NCI-H1436 (cell line): ENCODE data around the gene SOX9.
"Not testable (repeated sequence)": the region's sequence is repeated elsewhere in the genome, so short reads cannot be mapped to it uniquely, and the experiment has no call there.

Source experiments
- DNase-seq: peaks from one replicate; lab custom pipeline; 2025; lab: John Stamatoyannopoulos, UW

SOX9 gene

GRCh38 chr17:72126575-72127486 lies 6.0 kb downstream of the SOX9 start:
- DNase-seq: no peak

GRCh38 chr17:72128039-72128438 lies 7.2 kb downstream of the SOX9 start:
- no peak for DNase-seq

GRCh38 chr17:72134608-72135394 lies 14.0 kb downstream of the SOX9 start:
- DNase-seq: no peak

- no peak for DNase-seq
These were observed 14.9 kb downstream of the SOX9 start for GRCh38 chr17:72135546-72136325.

DNA sequence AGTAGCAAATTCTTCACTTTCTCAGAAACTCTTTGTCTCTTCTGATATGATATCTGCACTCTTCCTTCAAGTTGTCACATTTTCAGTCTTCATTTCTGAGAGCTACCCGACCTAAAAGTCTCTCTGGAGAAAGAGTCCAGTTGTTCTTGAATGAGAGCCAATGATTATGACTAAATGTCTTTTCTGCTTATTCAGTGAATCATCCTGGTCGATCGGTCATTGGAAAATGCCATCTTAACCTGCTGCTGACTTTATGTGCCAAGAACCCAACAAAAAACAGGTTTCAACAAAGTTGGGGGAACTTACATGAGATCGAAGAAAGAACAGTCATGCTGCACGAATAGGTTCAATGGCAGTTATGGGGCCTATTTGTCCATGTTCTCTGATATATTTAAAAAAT lies 15.9 kb downstream of the SOX9 start:
- DNase-seq: no peak

- no peak for DNase-seq
These were observed 16.3 kb downstream of the SOX9 start for GRCh38 chr17:72137161-72137560.

DNA sequence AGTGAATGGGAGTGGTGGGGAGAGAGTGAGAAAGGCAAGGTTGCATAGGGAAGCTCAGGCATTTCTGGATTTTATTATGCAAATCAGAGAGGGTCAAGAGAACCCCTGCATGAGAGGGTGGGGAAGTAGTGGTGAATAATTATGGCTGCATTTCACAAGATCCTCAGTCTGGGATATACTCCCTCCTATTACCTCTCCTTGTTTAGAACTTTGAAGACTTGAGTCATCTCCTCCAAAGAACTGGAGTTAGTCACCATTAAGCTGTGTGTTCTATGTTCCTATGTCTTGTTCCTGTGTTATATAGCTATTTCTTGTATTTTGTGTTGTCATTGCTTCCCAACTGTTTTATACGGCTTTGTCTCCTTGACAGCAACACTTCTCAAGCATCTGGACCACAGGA lies 18.4 kb downstream of the SOX9 start:
- DNase-seq: no peak

GRCh38 chr17:72141336-72141735 lies 20.5 kb downstream of the SOX9 start:
- no peak for DNase-seq

- DNase-seq: not testable (repeated sequence)
These were observed 21.3 kb downstream of the SOX9 start for GRCh38 chr17:72142097-72142496.

DNA sequence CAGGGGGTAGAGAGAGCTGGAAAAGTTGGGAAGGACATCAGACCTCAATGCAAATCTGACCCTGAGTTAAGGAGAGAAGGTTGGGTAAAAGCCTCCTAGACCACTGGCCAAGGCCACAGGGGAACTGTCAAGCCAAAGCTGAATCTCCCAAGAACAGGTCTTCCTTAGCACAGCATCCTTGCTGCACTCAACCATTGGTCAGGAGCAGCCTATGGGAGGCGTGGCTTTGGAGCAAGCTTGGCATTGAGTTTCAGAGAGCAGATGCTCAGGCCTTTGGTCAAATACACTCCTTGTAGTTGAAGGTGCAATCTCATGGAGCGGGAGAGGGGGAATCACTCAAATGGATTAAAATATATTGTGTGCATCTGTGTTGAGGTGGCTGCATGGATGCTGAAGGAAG lies 21.8 kb downstream of the SOX9 start:
- no peak for DNase-seq

DNA sequence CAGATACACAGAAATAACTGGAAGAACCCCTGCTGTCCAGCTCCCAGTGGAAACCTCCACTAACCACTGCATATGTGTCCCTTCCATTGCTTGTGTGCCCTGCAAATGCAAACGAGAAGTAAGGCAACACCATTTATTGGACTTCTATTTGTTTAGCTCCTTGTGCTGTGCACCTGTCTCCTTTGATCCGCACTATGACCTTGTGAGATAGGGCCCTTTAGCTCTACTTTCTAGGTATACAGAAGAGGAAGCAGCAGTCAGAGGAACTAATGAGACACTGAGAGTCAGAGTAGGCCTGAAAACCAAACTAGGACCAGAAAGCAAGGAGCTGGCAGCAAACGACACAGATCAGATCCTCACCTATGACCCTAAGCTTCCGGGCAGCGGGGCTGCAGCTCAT lies 22.4 kb downstream of the SOX9 start:
- DNase-seq: no peak

GRCh38 chr17:72144101-72144500 lies 23.3 kb downstream of the SOX9 start:
- no peak for DNase-seq

DNA sequence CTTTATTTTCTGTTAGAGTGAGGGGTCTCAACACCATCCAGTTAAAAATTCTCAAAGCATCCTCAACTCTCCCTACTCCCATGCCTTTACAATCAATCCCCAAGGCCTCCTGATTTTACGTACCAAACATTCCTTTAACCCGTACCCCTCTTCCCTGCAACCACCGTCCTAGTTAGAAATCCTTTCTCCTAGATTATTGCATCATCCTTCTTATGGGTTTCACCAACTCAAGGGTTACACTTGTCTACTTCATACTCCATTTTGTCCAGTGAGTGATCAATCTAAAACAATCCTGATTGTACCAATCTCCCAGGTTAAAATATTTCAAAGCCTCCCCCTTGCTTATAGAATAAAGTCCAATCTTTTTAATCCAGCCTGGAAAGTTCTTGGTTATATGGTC lies 24.7 kb downstream of the SOX9 start:
- no peak for DNase-seq

DNA sequence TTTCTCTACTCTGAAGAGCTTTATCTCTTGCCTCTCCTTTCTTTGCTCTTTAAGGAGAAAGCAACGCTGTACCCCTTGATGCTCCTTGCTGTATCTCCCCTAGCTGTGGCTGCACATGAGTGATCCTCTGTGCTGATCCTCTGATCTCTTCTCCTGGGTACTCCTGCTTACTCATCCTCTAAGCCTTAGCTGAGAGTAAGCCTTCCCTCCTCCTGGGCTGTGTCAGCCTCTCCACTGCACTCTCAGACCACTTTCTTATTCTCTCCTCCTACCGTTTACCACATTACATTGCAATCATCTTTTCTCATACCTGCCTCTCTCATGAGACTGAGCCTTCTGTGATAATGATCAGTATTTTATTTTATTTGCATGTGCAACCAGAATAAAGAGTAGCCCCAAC lies 25.1 kb downstream of the SOX9 start:
- DNase-seq: no peak

GRCh38 chr17:72146371-72146770 lies 25.6 kb downstream of the SOX9 start:
- no peak for DNase-seq

GRCh38 chr17:72150632-72151460 lies 30.0 kb downstream of the SOX9 start:
- no peak for DNase-seq

DNA sequence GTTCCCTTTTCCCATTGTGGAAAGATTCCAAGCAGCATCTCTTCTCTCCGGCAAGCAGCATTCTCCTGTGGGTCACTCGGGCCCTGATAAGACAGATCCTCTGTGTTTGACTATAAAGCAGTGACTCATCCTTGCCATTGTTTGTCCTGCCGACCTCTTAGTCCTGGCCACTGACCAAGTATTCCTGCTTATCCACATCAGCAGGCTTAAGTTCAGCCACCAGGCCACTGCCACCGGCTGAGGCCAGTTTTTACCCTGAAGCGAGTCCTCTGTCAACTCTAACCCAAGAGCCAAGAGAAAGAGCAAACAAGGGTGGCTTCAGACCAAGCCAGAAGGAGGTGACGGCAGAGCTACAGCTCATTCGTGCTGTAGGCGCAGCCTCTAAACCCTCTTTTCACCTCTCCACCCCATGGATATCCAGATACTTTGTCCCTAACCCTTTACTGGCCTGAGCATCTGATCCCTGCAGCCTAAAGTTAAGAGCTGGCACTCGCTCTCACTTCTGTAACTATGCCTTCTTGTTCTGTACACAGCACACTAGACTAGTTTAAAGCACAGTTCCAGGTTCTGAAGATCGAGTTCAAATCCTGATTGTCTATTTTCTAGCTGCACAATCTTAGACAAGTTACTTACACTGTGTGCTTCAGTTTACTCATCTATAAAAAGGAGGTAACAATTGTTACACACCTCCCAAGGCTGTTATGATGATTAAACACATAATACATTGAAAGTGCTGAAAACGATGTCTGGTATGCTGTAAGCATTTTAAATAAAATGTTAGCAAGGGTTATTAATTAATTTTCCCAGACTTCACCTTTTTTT lies 31.0 kb downstream of the SOX9 start:
- no peak for DNase-seq

- DNase-seq: no peak
These were observed 31.6 kb downstream of the SOX9 start for GRCh38 chr17:72152387-72152929.

DNA sequence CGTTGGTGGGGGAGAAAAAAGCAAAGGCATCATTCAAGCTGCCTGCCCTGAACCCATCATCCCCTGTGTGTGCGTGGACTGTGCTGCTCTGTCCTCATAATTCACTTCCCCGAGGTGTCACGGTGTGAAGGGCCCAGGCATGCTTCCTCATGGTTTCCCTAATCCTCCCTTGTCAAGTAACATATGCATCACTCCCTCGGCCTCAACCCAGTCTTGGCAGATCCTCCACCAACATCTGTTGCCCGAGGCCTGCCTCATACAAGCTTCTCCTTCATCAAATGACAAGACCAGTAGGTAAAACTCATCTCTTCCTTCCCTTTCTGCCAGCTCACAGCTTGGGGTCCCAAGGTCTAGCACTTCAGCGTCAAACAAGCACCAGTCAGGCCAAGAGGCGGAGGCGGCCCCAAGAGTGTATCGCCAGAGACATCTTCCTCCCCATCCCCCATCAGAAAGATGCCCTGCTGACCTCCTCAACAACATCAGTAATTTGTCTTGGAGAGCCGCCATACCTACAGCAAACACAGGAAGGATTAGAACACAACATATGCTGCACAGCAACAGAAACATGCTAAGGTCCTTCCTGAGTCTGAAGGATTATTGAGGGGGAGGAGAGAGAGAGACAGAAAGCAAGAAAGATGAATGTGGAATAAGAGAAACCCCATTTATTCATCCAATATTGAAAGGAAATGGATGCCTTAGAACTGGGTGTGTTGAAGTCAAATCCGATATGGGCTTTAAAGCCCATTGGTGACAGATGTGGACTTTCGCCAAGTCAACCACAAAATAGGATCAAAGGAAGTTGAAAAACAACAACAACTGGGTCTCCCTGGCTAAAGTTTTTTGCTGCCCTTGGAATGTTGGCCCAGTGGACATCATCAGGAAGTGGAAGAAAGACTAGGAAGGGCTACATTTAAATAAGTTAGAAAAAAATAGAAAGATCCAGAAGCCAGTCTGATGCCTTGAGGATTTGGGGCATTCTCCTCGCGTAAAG lies 38.4 kb downstream of the SOX9 start:
- no peak for DNase-seq
